Fibroblast of mammary gland (primary cell): ENCODE data around the gene ADSS2.
A peak's percentile ranks its signal among the peaks of the same experiment; 100 is the strongest.

Source experiments
- DNase-seq: peaks from one replicate; pipeline ENCODE4 v3.0.0-alpha.2; 2010; ENCODE audit warnings: low read depth
- H3K4me3 ChIP-seq: 2 replicates; pipeline ENCODE4 v1.5.1; 2011; ENCODE audit warnings: low read depth, mild to moderate bottlenecking, low read length, moderate library complexity; ENCODE audit not compliant: control insufficient read depth
- CTCF ChIP-seq: conservative IDR thresholded peaks from 2 replicates; pipeline ENCODE4 v1.5.1; 2011; ENCODE audit warnings: low read depth, low read length, inconsistent platforms; ENCODE audit not compliant: control insufficient read depth, insufficient read depth

Gene ADSS2

GRCh38 chr1:244466724-244467123, 15.0 kb upstream of the ADSS2 start:
- no peak for TF ChIP-seq CTCF
- DNase-seq = no peak

DNA sequence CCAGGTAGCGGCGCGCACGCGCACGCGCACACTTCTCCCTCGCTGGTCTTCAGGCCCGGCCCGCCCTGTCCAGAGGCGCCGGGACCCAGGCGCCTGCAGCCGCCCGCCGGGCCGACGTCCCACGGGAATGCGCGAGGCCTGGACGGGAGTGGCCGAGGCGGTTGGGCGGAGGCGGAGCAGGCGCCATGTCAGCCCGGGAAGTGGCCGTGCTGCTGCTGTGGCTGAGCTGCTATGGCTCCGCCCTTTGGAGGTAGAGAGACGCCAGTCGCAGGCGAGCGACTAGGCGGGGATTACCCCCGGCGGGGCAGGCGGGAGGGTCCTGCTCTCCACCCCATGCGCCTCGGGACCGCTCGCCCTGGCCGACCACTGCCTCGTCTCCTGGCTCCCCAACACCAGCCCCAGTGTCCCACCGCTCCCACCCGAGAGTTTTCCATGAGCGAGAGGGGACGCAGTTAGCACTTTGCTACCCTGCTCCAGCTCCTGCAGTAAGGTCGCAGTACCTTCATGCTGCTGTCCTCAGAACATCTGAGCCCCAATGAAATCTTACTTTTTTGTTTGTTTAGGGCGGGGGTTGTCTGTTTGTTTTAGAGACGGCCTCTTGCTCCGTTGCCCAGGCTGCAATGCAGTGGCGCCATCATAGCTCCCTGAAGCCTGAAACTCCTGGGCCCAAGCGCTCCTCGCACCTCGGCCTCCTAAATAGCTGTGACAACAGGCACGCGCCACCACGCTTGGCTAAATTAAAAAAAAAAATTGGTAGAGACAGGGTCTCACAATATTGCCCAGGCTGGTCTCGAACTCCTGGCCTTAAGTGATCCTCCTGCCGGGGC, 9.7 kb upstream of the ADSS2 start, which contains the start of gene CATSPERE:
CATSPERE (plus strand) TSS at position 29 of the 827 bp plus-strand sequence; CDS start at position 186, 157 bp downstream.
- DNase-seq = peak; percentile 82
- peak within 1 kb of the TSS; percentile 53 for H3K4me3 ChIP-seq
- no peak for TF ChIP-seq CTCF

More at GRCh38 chr1:244466724-244467123, 15.0 kb upstream of the ADSS2 start:
- no peak overlapping the region for H3K4me3 ChIP-seq

DNA sequence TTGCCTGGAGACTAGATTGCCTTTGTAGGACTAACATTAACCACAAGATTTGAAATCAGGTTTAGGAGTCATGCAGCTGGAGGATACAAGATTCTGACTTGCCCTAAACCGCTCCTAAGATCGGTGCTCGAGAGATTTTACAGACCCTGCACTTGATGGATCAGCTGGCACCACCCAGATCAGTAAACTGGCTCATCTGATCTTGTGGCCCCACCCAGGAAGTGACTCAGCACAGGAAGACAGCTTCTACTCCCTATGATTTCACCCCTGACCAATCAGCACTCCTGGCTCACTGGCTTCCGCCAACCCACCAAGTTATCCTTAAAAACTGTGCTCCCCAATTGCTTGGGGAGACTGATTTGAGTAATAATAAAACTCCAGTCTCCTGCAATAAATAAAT, 8.5 kb upstream of the ADSS2 start:
- H3K4me3 ChIP-seq = no peak overlapping the region
- no peak for TF ChIP-seq CTCF
- DNase-seq = peak; percentile 63

- no peak for TF ChIP-seq CTCF
- no peak for DNase-seq
- H3K4me3 ChIP-seq = no peak overlapping the region
These were observed 7.1 kb upstream of the ADSS2 start for GRCh38 chr1:244458781-244459180.

DNA sequence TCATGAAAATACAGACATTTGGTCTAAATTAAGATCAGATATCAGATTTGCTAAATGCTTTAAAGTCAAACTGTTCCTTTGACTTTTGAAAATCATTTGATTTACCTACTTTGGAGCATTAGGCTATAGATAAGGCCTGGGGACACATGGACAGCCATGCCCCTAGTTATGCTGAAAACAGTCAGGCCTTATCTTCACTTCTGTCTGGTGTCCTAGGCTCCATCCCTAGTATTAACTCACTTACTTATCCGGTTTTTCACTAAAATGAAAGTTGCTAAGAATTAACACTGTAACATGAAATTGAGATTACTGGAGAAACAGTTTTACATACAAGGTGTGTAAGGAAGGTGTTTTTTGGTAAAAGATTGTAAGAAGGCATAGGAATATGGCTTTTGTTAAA, 4.9 kb upstream of the ADSS2 start:
- no peak for TF ChIP-seq CTCF
- H3K4me3 ChIP-seq = no peak overlapping the region
- DNase-seq = no peak

- TF ChIP-seq CTCF = no peak
- H3K4me3 ChIP-seq = no peak overlapping the region
- DNase-seq = no peak
These were observed 2.7 kb upstream of the ADSS2 start for GRCh38 chr1:244454412-244454811.
